ENCODE measurements around the gene PACSIN3.
"Not testable (repeated sequence)": the region's sequence is repeated elsewhere in the genome, so short reads cannot be mapped to it uniquely, and the experiment has no call there.

PACSIN3 gene

GRCh38 chr11:47192111-47192510 lies 5.9 kb upstream of the PACSIN3 start:
- DNase-seq (ENCODE audit: low spot score) = no peak

GRCh38 chr11:47191137-47191536 lies 4.9 kb upstream of the PACSIN3 start:
- not testable (repeated sequence) for DNase-seq (ENCODE audit: low spot score)

GRCh38 chr11:47189100-47189834 lies 3.0 kb upstream of the PACSIN3 start:
- DNase-seq (ENCODE audit: low spot score) = no peak

GRCh38 chr11:47188259-47188658 lies 2.0 kb upstream of the PACSIN3 start:
- DNase-seq (ENCODE audit: low spot score) = no peak

GRCh38 chr11:47187723-47188122 lies 1.5 kb upstream of the PACSIN3 start:
- no peak for DNase-seq (ENCODE audit: low spot score)

- peak; percentile 46 for DNase-seq (ENCODE audit: low spot score)
These were observed 764 bp upstream of the PACSIN3 start for GRCh38 chr11:47186700-47187695.

- DNase-seq (ENCODE audit: low spot score) = no peak
These were observed 744 bp downstream of the PACSIN3 start for GRCh38 chr11:47185305-47186075.

GRCh38 chr11:47184711-47185304 lies 1.4 kb downstream of the PACSIN3 start:
- peak; percentile 91 for DNase-seq (ENCODE audit: low spot score)

GRCh38 chr11:47183969-47184368 lies 2.3 kb downstream of the PACSIN3 start:
- no peak for DNase-seq (ENCODE audit: low spot score)

GRCh38 chr11:47183031-47183856 lies 3.0 kb downstream of the PACSIN3 start:
- no peak for DNase-seq (ENCODE audit: low spot score)

GRCh38 chr11:47182380-47182779 lies 3.9 kb downstream of the PACSIN3 start:
- no peak for DNase-seq (ENCODE audit: low spot score)

- DNase-seq (ENCODE audit: low spot score) = no peak
These were observed 5.0 kb downstream of the PACSIN3 start for GRCh38 chr11:47181271-47181670.

GRCh38 chr11:47180006-47180787 lies 6.0 kb downstream of the PACSIN3 start:
- DNase-seq (ENCODE audit: low spot score) = no peak

- peak; percentile 58 for DNase-seq (ENCODE audit: low spot score)
These were observed 6.6 kb downstream of the PACSIN3 start for GRCh38 chr11:47179655-47179991.

- DNase-seq (ENCODE audit: low spot score) = no peak
These were observed 7.2 kb downstream of the PACSIN3 start for GRCh38 chr11:47178737-47179654.

- DNase-seq (ENCODE audit: low spot score) = no peak
These were observed 7.9 kb downstream of the PACSIN3 start for GRCh38 chr11:47178316-47178715.

GRCh38 chr11:47177846-47178245 lies 8.4 kb downstream of the PACSIN3 start:
- DNase-seq (ENCODE audit: low spot score) = no peak

- DNase-seq (ENCODE audit: low spot score) = peak; percentile 90
These were observed 8.9 kb downstream of the PACSIN3 start for GRCh38 chr11:47177229-47177845.

Measured in Ammon's horn (tissue), 1 donor.